IPS-15b (cell line): ENCODE data around the gene KDM6A.
"Not testable (repeated sequence)": the region's sequence is repeated elsewhere in the genome, so short reads cannot be mapped to it uniquely, and the experiment has no call there.

Source experiments
- H3K27me3 ChIP-seq: one replicate; pipeline ENCODE4 v1.6.1; 2013; ENCODE audit warnings: low read length; ENCODE audit not compliant: control insufficient read depth, insufficient read depth
- H3K36me3 ChIP-seq: one replicate; pipeline ENCODE4 v1.6.1; 2013; ENCODE audit warnings: low read length; ENCODE audit not compliant: control insufficient read depth, insufficient read depth
- H3K4me1 ChIP-seq: one replicate; pipeline ENCODE4 v1.6.1; 2013; ENCODE audit warnings: mild to moderate bottlenecking, low read length; ENCODE audit not compliant: control insufficient read depth, insufficient read depth
- H3K4me3 ChIP-seq: one replicate; pipeline ENCODE4 v1.5.1; 2013; ENCODE audit warnings: low read depth, low read length
- H3K9ac ChIP-seq: one replicate; pipeline ENCODE4 v1.6.1; 2013; ENCODE audit warnings: low read depth, mild to moderate bottlenecking, low read length
- H3K9me3 ChIP-seq: one replicate; pipeline ENCODE4 v1.6.1; 2013; ENCODE audit warnings: mild to moderate bottlenecking, low read length; ENCODE audit not compliant: control insufficient read depth, insufficient read depth

Gene KDM6A

DNA sequence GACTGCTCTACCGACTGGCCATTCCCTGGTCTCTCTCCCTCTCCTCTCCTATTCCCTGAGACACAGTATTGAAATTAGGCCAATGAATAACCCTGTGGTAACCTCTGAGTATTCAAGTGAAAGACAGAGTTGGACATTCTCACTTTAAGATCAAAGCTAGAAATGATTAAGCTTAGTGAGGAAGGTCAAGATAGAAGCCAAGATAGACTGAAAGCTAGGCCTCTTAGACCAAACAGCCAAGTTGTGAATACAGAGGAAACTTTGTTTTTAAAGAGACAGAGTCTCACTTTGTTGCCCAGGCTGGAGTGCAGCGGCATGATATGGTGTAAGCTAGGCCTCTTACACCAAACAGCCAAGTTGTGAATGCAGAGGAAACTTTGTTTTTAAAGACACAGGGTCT, 64.6 kb downstream of the KDM6A start:
- Histone ChIP-seq H3K27me3 (no peaks in the 10 kb centered on the region), H3K4me1 (no peaks in the 10 kb centered on the region), H3K4me3 (no peak overlapping the region), H3K9me3 (no peaks in the 10 kb centered on the region), H3K9ac (no peak overlapping the region), H3K36me3 (no peaks in the 10 kb centered on the region)

- Histone ChIP-seq H3K9me3 (no peaks in the 10 kb centered on the region), H3K36me3 (no peaks in the 10 kb centered on the region), H3K4me3 (no peak overlapping the region), H3K27me3 (no peaks in the 10 kb centered on the region), H3K4me1 (no peaks in the 10 kb centered on the region), H3K9ac (no peak overlapping the region)
Observed at GRCh38 chrX:44938111-44938510, 65.1 kb downstream of the KDM6A start.

DNA sequence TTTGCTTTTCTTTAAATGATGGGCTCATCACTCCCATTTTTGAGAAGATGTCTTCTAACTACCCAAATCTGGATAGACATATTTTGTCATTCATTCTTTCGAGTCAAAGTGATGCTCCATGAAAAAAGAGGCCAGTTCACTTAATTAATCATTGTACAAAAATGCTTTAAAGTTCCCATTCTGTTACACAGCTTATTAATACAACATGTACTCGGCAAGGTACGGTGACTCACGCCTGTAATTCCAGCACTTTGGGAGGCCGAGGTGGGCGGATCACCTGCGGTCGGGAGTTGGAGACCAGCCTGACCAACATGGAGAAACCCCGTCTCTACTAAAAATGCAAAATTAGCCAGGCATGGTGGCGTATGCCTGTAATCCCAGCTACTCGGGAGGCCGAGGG, 67.6 kb downstream of the KDM6A start:
- H3K4me3 ChIP-seq, H3K9me3 ChIP-seq, H3K4me1 ChIP-seq, H3K27me3 ChIP-seq, H3K36me3 ChIP-seq, H3K9ac ChIP-seq: not testable (repeated sequence)

DNA sequence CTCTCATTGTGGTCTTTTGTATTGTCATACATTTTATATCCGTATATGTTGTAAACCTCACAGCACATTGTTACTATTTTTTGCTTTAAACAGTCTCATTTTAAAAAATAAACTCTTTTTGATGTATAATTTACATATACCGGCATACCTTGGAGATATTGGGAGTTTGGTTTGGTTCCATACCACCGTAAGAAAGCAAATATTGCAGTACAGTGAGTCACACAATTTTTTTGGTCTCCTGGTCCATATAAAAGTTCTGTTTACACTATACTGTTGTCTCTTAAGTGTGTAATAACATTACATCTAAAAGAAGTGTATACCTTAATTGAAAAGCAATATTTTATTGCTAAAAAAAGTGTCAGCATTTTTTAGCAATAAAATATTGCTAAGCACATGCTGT, 70.0 kb downstream of the KDM6A start:
- H3K4me3 ChIP-seq = no peak overlapping the region
- no peaks in the 10 kb centered on the region for H3K27me3 ChIP-seq
- H3K4me1 ChIP-seq = no peaks in the 10 kb centered on the region
- no peaks in the 10 kb centered on the region for H3K36me3 ChIP-seq
- no peaks in the 10 kb centered on the region for H3K9me3 ChIP-seq
- no peak overlapping the region for H3K9ac ChIP-seq

DNA sequence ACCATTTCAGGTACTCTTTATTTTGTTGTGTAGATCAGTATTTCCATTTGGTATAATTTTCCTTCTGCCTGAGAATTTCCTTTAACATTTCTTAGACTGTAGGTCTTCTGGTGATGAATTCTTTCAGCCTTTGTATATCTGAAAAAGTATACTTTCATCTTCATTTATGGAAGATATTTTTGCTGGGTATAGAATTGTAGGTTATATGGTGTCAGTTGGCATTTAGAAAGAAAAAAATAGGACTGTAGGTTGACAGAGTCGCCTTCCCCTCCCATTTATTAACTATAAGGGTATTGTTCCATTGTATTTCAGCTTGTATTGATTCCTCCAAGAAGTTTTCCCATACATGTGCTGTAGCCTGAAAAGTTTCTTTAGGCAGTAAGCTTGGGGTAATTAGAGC, 71.9 kb downstream of the KDM6A start:
- no peak overlapping the region for H3K4me3 ChIP-seq
- H3K27me3 ChIP-seq = no peaks in the 10 kb centered on the region
- H3K4me1 ChIP-seq = no peaks in the 10 kb centered on the region
- H3K9me3 ChIP-seq = no peaks in the 10 kb centered on the region
- no peak overlapping the region for H3K9ac ChIP-seq
- no peaks in the 10 kb centered on the region for H3K36me3 ChIP-seq

GRCh38 chrX:44945736-44946135, 72.7 kb downstream of the KDM6A start:
- Histone ChIP-seq H3K27me3 (no peaks in the 10 kb centered on the region), H3K4me1 (peaks cover 3% of the 10 kb centered on the region), H3K4me3 (no peak overlapping the region), H3K9ac (no peak overlapping the region), H3K9me3 (no peaks in the 10 kb centered on the region), H3K36me3 (no peaks in the 10 kb centered on the region)

GRCh38 chrX:44946771-44947170, 73.8 kb downstream of the KDM6A start:
- Histone ChIP-seq H3K36me3 (no peaks in the 10 kb centered on the region), H3K27me3 (no peaks in the 10 kb centered on the region), H3K9ac (no peak overlapping the region), H3K9me3 (no peaks in the 10 kb centered on the region), H3K4me1 (peaks cover 3% of the 10 kb centered on the region), H3K4me3 (no peak overlapping the region)

- no peaks in the 10 kb centered on the region for H3K9me3 ChIP-seq
- H3K4me1 ChIP-seq = peaks cover 3% of the 10 kb centered on the region
- H3K4me3 ChIP-seq = no peak overlapping the region
- no peak overlapping the region for H3K9ac ChIP-seq
- H3K36me3 ChIP-seq = no peaks in the 10 kb centered on the region
- no peaks in the 10 kb centered on the region for H3K27me3 ChIP-seq
Observed at GRCh38 chrX:44947995-44948394, 75.0 kb downstream of the KDM6A start.

GRCh38 chrX:44948406-44948805, 75.4 kb downstream of the KDM6A start:
- Histone ChIP-seq H3K4me1 (peaks cover 3% of the 10 kb centered on the region), H3K36me3 (no peaks in the 10 kb centered on the region), H3K4me3 (no peak overlapping the region), H3K9me3 (no peaks in the 10 kb centered on the region), H3K9ac (no peak overlapping the region), H3K27me3 (no peaks in the 10 kb centered on the region)

DNA sequence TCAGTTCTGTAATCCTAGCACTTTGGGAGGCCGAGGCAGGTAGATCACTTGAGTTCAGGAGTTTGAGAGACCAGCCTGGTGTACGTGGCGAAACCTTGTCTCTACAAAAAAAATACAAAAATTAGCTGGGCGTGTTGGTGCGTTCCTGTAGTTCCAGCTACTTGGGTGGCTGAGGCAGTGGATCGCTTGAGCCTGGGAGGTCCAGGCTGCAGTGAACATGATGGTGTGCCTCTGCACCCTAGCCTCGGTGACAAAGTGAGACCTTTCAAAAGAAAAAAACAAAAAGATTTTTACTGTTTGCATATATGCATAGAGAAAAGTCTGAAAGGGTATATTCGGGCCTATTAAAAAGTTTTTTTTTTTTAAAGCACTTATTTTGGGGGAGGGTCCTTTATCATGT, 76.1 kb downstream of the KDM6A start:
- H3K4me1 ChIP-seq = peaks cover 3% of the 10 kb centered on the region
- H3K9me3 ChIP-seq = no peaks in the 10 kb centered on the region
- H3K36me3 ChIP-seq = no peaks in the 10 kb centered on the region
- H3K27me3 ChIP-seq = no peaks in the 10 kb centered on the region
- no peak overlapping the region for H3K4me3 ChIP-seq
- no peak overlapping the region for H3K9ac ChIP-seq

DNA sequence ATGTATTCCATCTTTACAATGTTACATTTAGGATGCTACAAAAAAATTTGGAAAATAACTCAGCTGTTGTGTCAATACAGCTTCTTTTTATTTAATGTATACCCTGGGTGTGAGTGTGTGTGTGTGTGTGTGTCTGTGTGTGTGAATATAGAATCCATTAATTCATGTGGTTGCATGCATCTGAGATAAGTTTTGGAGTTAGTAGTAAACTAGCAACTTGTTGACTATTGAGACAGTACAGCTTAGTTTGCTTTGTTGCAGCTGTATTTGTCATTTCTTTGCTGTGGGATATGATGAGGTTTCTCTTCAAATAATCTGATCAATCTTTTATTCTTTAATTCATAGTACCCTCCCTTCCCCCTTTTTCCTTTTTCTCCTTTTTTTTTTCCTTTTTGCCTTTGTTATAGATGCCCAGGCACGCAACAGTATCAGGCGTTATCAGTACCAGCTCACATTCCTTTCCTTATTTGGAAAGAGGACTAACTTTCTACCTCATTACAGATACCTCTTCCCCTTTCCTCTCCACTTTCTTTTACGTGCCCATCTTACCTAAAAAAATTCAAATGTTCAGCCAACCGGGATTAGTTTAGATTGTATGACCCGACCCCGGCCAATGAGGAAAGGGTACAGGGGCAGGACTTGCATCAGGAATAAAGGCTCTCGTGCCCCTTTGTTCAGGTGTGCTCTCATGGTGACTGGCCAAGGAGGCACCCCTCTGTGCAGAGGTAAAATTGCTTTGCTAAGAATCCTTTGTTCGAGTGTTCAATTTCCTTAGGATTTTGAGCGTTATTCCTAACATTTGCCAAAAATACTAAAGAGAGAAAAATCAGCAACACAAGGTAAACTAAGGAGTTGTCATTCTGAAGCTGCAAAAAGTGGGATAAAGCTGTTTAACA, 77.7 kb downstream of the KDM6A start:
- H3K4me3 ChIP-seq = peak overlapping the region; percentile 32
- H3K9ac ChIP-seq = peak overlapping the region; percentile 62

DNA sequence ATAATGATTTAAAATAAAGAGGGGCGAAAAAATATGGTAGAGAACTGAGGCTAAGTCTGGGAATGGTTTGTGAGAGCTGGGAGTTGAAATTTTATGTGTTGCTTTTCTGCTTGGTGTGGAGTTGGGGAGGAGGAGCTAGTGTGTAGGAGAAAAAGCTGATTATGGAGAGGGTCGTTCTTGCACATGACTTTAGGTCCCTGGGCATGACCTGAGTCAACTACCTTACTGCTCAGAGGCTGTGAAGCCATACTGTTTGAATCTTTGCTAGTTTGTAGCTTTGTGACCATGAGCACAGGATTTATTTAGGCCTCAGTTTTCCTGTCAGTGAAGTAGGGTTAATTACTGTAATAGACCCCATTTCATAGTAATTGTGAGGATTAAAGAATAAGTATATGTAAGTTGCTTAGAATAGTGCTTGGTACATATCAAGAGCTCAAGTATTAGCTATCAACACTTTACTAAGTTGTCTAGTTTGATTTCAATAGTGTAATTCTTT, 78.6 kb downstream of the KDM6A start:
- Histone ChIP-seq H3K4me1 (peaks cover 3% of the 10 kb centered on the region), H3K9ac (peak overlapping the region; percentile 62), H3K27me3 (no peaks in the 10 kb centered on the region), H3K36me3 (no peaks in the 10 kb centered on the region), H3K9me3 (no peaks in the 10 kb centered on the region), H3K4me3 (peak overlapping the region; percentile 32)

More for the DNA sequence above, 77.7 kb downstream of the KDM6A start:
- H3K4me1 ChIP-seq, H3K27me3 ChIP-seq, H3K36me3 ChIP-seq, H3K9me3 ChIP-seq: not testable (repeated sequence)
